ENCODE data around the gene AFMID. TPM values are rescaled to one million over a fixed set of nuclear protein-coding genes. Genes with fewer than 3 reads are reported as not detected.

The AFMID gene
- total and polyA plus RNA-seq, 9 of the 15 experiments (the other 6 are each of a cell fraction or from before 2014, with no cell fraction given), result 62.1 to 188 (median 74.4) TPM

GRCh38 chr17:78239489-78239931, 52.3 kb downstream of the AFMID start:
- Histone ChIP-seq H3K9me1 (ENCODE audit: control insufficient read depth, insufficient read depth, low read length) (peaks cover 6% of the 10 kb centered on the region), H4K20me1 (replicated peaks; ENCODE audit: control insufficient read depth, insufficient read depth, low read length) (no peaks in the 10 kb centered on the region), H3K36me3 (ENCODE audit: control insufficient read depth, insufficient read depth, low read length) (no peaks in the 10 kb centered on the region), H2AFZ (ENCODE audit: low read depth, low read length) (peak overlapping the region; percentile 65), H3K9ac (ENCODE audit: insufficient read depth in 1 of 2, low read depth in 2 of 2, low read length in 2 of 2) (peak overlapping the region in 1 of 2 experiments; percentile 78; a peak in 2 of 4 replicates), H3K27ac (ENCODE audit: extremely low read depth, low read depth, low read length) (peak overlapping the region; percentile 32; the same call in 2 of the 3 replicates), H3K4me2 (ENCODE audit: insufficient read depth, low read length) (peak overlapping the region; percentile 33; the same call in 1 of the 2 replicates), H3K4me1 (replicated peaks in 1 of 2; ENCODE audit: control insufficient read depth in 2 of 2, insufficient read depth in 2 of 2, low read length in 2 of 2) (peaks cover 19 to 49% of the 10 kb centered on the region in 2 experiments; a peak in 4 of 5 replicates), H3K27me3 (ENCODE audit: control insufficient read depth in 2 of 2, insufficient read depth in 2 of 2, low read length in 2 of 2) (no peaks in the 10 kb centered on the region), H3K79me2 (ENCODE audit: control insufficient read depth, insufficient read depth, low read length) (no peaks in the 10 kb centered on the region), H3K9me3 (replicated peaks; ENCODE audit: control insufficient read depth, insufficient read depth, low read depth, low read length) (no peaks in the 10 kb centered on the region), H3K4me3 (no peak overlapping the region)
- in situ Hi-C loops (cut with MboI), result no loop called here
- DNase-seq (ENCODE audit: extremely low read depth in 1 of 4, low spot score in 3 of 4) (peak; percentile 71 to 87 (median 78)), FAIRE-seq (peak; percentile 80), ATAC-seq (peak; percentile 62)
- POLR2A ChIA-PET, result interaction anchor here (1.1 kb wide), 1 partner anchor 32 kb away, joined by 3 read pairs; no protein-coding TSS in a partner anchor
- intact Hi-C loops (cut with micrococcal nuclease), result no loop called here
- CTCF ChIA-PET (ENCODE audit: low intra/inter-chr PET ratio), result no interaction called here
- no TSS peak for BruUV-seq (replicated peaks)
- WGBS (ENCODE audit: insufficient coverage, low coverage, missing lambda C conversion rate), result 57% methylated on average over 9 of the region's 9 CpGs
- TF ChIP-seq ZBTB33 (CRISPR knock-in tag; IDR thresholded peaks at IDR 0.05) (peak; percentile 68; the same call in 1 of the 2 replicates), EP300 (IDR thresholded peaks at IDR 0.05; ENCODE audit: low read length) (no peak), SREBF2 (CRISPR knock-in tag; IDR thresholded peaks at IDR 0.05) (no peak), ZBTB9 (CRISPR knock-in tag; IDR thresholded peaks at IDR 0.05) (no peak), ATF3 (IDR thresholded peaks at IDR 0.05) (peak; percentile 54), ATF3 (CRISPR knock-in tag; conservative IDR thresholded peaks at IDR 0.05) (no peak), CREB1 (IDR thresholded peaks at IDR 0.05) (no peak), CREB1 (CRISPR knock-in tag; IDR thresholded peaks at IDR 0.05) (0 out of 2 replicates have a peak, but pooled peaks have one; percentile 34), CBX8 (IDR thresholded peaks at IDR 0.05; ENCODE audit: borderline replicate concordance, extremely low read depth, low read depth, low read length, poor library complexity, severe bottlenecking) (no peak), ZFP30 (CRISPR knock-in tag; IDR thresholded peaks at IDR 0.05; ENCODE audit: borderline replicate concordance) (no peak), BDP1 (IDR thresholded peaks at IDR 0.05; ENCODE audit: insufficient read depth, insufficient read length) (no peak), JUND (IDR thresholded peaks at IDR 0.05; ENCODE audit: borderline replicate concordance, low read depth, low read length) (peak; percentile 65), JUND (tag; IDR thresholded peaks at IDR 0.05; ENCODE audit: borderline replicate concordance, low read depth, low read length) (peak; percentile 51; the same call in 1 of the 3 replicates), XRCC4 (IDR thresholded peaks at IDR 0.05; ENCODE audit: extremely low read depth, insufficient read depth, insufficient read length) (no peak), TRIM25 (IDR thresholded peaks at IDR 0.05; ENCODE audit: borderline replicate concordance) (no peak), FOXA3 (CRISPR knock-in tag; conservative IDR thresholded peaks at IDR 0.05 in 1 of 2, IDR thresholded peaks at IDR 0.05 in 1 of 2) (no peak)
